Stimulated activated CD8-positive, alpha-beta memory T cell treated with anti-CD3 and anti-CD28 coated beads, Interleukin-15, amount 100 ng/mL, for 4 hours (primary cell): ENCODE measurements around the gene NUAK2.

Source experiments
- DNase-seq, 2 donors: peaks; one replicate each; pipeline ENCODE4 v3.0.0-alpha.2; 2020; ENCODE audit warnings: low read depth in 2 of 2

NUAK2 gene

GRCh38 chr1:205275133-205275532 is 46.4 kb downstream of the NUAK2 start:
- DNase-seq = no peak

DNA sequence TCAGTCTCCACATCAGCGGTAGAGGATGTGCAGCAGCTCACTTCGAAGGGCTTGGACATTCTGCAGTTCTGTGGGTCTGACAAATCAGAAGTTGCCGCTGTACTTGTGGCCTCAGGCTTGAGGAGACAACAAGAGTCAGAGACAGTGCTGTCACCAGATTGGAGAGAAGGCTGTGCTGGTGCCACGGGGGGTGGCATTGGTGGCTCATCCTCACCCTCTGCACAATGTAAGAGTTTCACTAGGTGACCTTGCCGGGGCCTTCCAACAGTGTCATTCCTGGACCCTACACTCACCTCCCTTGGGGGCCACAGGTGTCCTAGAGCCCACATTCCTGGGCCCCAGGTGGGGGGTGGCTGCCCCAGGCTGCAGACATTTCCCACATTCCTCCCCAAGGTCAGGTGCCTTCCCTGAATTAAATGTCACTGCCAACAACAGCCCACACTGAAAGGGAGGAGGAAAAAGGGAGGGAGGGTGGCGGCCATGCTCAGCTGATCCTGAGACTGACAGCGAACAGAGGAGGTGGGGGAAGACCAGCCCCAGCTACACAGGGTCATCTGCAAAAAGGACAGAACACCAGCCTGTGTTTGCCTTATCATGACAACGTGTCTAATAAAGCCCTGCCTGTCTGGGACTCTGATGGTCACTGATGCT is 47.4 kb downstream of the NUAK2 start:
- DNase-seq = no peak

DNA sequence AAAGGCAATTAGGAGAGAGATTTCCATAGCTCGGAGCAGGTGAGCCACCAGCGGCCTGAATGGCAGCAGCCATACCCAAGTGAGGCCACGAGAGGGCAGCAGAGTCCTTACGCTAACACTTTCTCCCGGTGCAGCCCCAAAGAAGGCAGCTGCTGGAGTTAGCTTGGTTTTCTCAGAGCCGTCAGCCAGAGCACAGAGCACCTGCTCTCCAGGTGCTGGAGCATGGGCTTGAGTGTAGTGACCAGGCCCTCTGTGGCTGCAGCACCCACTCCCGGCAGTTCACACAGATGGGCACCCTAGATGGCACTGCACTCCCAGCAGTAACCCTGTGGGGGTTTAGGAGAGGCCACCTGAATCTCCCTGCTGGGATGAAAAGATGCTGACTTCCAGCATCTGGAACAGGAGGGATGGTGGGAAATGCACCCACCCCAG is 48.0 kb downstream of the NUAK2 start:
- peak; percentile 57 to 71 for DNase-seq

GRCh38 chr1:205272536-205272935 is 49.0 kb downstream of the NUAK2 start:
- DNase-seq = no peak

DNA sequence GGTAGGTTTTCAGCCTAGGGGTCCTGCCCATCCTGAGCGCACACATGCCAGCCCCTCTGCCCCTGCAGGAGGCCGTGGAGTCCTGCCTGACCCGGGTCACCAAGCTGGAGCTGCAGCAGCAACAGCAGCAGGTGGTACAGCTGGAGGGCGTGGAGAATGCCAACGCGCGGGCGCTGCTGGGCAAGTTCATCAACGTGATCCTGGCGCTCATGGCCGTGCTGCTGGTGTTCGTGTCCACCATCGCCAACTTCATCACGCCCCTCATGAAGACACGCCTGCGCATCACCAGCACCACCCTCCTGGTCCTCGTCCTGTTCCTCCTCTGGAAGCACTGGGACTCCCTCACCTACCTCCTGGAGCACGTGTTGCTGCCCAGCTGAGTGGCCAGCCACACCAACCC is 49.8 kb downstream of the NUAK2 start:
- DNase-seq = no peak

GRCh38 chr1:205271277-205271676 is 50.3 kb downstream of the NUAK2 start:
- no peak for DNase-seq

DNA sequence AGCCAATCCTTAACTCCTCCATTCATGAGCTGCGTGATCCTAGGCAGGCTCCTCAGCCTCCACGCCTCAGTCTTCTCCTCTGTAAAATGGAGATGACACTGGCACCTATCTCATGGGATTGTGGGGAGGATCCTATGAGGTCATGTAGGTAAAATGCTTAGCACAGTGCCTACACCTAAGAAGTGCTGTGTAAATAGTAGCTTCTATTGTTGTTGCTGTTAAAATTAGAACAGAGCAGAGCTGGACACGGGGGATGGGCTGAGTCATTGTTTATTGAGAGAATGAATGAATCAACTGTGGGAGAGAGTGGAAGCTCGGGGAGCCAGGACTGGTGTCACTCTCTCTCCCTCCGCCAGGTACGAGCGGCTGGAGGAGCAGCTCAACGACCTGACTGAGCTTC is 50.8 kb downstream of the NUAK2 start:
- no peak for DNase-seq

GRCh38 chr1:205270271-205270670 is 51.3 kb downstream of the NUAK2 start:
- DNase-seq = no peak

DNA sequence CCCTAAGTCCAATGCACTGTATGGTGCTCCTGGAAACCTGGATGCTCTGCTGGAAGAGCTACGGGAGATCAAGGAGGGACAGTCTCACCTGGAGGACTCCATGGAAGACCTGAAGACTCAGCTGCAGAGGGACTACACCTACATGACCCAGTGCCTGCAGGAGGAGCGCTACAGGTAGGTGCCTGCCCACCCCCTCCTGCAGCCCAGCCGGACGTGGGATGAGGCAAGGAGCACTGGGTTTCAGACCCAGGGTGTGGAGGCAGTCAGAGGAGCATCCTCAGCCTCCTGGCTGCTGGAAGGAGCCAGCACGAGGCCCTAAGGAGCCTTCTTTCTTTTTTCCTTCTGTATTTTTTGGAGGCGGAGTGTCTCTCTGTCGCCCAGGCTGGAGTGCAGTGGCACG is 51.8 kb downstream of the NUAK2 start:
- no peak for DNase-seq

GRCh38 chr1:205268846-205269680 is 52.5 kb downstream of the NUAK2 start:
- DNase-seq = no peak

GRCh38 chr1:205267306-205267902 is 54.1 kb downstream of the NUAK2 start:
- DNase-seq = no peak

DNA sequence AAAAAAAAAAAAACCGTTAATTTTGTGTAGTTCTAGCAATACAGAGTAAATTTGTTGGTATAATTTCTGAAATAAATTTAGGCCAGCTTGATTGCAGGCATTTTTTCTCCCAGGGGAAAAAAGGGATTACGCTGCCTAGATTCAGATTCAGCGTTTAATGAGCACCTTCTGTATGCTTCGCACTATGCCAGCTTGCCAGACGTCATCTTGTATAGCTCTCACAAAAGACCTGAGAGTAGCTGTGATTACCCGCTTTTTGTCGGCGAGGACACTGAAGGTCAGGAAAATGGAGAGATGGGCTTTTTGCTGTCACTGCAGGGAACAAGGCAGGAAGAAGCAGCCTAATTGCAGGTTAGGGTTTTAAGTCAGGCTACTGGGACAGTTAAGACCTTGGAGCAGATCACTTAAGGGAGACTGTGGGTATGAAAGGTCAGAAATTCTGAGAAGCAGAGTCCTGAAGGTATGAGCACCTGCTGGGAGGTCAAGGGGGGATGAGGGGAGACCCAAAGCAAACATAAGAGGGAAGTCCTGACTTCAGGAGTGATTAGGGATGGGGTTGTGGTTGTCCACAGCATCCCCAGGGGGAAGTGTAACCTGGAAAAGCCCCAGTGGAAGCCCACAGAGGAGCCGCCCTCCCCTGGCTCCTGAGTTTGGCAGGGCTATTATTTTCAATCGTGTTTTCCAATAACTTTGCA is 54.8 kb downstream of the NUAK2 start:
- DNase-seq = no peak

DNA sequence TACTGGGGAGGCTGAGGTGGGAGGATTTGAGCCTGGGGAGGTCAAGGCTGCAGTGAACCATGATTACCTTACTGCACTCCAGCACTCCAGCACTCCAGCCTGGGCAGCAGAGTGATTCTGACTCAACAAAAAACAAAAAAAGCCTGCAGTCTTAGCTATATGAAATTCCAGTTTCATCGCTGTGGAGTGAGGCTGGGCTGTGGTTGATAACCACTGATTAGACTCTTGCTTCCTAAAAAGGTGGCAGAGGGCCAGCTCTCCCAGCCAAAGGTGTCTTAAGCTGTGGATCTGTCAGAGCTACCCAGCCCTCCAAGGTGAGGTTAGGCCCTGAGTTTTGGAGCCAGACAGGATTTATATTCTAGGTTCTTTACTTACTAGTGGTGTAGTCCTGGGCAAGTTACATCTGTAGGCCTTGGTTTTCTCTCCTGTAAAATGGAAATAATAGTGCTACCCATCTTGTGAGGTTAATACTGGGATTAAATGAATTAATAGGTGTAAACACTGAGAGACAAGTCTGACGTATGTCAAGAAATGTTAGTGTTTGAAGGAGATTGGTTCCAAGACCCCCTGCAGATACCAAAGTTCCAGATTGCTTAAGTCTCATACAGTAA is 57.9 kb downstream of the NUAK2 start:
- DNase-seq = no peak

DNA sequence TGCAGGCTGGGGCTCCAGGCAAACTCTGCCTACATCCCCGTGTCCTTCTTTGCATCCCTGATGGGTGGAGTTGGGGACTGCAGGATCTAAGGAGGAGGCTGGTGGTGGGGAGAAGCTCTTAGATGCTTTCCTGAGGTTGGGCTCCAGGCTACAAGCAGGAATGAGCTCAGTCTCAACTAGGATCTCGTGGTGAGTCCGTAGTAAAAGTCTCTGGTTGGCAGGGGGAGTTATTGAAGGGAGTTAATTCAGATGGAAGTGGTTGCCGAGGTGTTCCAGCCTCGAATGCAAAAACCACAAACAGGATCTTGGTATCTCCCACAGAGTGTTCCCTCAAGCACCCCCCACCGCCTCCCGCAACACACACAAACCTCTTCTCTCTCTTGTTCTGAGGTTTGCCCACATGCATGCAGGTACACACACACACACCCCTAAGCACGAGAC is 58.8 kb downstream of the NUAK2 start:
- DNase-seq = no peak

GRCh38 chr1:205261946-205262691 is 59.4 kb downstream of the NUAK2 start:
- DNase-seq = no peak

GRCh38 chr1:205260948-205261732 is 60.4 kb downstream of the NUAK2 start:
- DNase-seq = no peak

DNA sequence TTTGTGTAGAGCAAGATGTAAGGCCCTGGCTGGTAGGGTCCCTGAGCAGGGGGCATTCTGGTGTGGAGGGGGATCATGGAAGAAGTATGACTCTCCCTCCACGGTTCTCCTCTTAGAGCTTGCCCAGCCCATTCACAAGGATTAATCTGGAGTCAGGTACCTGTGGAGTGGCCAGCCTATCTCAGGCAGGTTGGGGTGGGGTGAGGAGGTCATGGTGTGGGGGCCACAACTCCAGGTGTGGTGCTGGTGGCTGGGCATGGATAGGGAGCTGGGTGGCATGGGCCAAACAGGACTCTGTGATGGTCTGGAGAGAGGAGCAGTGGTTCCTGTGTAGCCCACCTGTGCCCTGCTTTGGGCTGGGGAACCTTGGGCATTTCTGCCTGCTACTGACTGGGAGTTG is 61.5 kb downstream of the NUAK2 start:
- no peak for DNase-seq

- DNase-seq = no peak
These were observed 62.2 kb downstream of the NUAK2 start for GRCh38 chr1:205259324-205259832.

DNA sequence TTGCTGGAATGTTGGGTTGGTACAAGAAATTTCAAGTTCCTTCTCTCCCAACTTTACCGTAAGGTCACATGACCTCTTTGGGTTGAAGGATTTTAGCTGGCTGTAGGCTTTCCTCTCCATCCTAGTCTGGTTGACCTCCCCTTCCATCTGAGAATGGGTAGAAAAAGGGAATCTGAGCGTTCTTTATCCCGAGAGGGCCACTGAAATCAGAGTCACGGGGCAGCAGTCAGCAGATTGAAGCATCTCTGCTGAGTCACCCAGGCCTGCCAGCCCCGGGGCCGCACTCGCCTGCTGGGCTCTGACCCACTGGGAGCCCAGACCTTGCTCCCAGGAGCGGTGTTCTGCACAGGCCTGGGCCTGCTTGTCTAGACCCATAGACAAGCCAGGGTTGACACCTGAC is 62.8 kb downstream of the NUAK2 start:
- DNase-seq = no peak

DNA sequence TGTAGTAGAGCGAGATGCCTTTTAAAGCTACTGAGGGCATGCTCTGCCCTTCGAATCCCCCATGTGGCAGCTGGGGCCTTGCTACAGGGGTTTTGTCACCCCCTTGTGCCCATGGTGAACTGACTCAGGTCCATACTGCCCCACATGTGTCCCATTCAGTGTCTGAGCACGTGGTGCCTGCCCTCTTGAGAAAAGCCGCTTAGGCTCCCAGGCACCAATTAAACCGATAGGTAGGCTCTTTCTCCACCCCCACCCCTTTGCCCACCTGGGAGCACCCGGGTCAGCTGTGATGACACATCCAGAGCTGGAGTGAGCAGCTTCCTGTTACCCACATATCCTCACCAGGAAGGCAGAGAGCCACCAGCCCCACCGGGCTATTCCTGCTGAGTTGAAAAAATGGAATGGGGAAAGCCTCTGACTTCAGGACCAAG is 63.3 kb downstream of the NUAK2 start:
- DNase-seq = no peak
